Natural killer cell (primary cell): ENCODE measurements around the gene C16orf74. TPM values are rescaled to one million over a fixed set of nuclear protein-coding genes. Genes with fewer than 3 reads are reported as not detected.

Experiments used
- ATAC-seq, 3 donors: fragments of 150-1000 bp in 2 of 3; fragments of 200-7000 bp in 1 of 3; cut with Tn5 transposase; 1 replicate in 1 of 3; 2 replicates in 2 of 3; pipeline ENCODE4 v1.10.0; 2021; ENCODE audit warnings: mild to moderate bottlenecking in 2 of 3, moderate library complexity in 2 of 3
- DNase-seq, 2 donors: peaks; one replicate each; pipeline versions ENCODE4 v3.0.0 to v3.0.0-alpha.2; 2013 to 2021; ENCODE audit warnings: mixed read lengths in 1 of 2
- H3K27ac ChIP-seq: one replicate; pipeline ENCODE4 v1.5.1; 2013; ENCODE audit warnings: mild to moderate bottlenecking, low read length
- H3K27me3 ChIP-seq: one replicate; pipeline ENCODE4 v1.6.1; 2013; ENCODE audit warnings: low read length; ENCODE audit not compliant: control insufficient read depth, insufficient read depth
- H3K36me3 ChIP-seq: one replicate; pipeline ENCODE4 v1.6.1; 2013; ENCODE audit warnings: low read length; ENCODE audit not compliant: control insufficient read depth, insufficient read depth
- H3K4me1 ChIP-seq: one replicate; pipeline ENCODE4 v1.6.1; 2013; ENCODE audit warnings: low read length; ENCODE audit not compliant: control insufficient read depth, insufficient read depth
- H3K4me3 ChIP-seq: one replicate; pipeline ENCODE4 v1.5.1; 2013; ENCODE audit warnings: low read length
- H3K9me3 ChIP-seq: one replicate; pipeline ENCODE4 v1.6.1; 2013; ENCODE audit warnings: low read length; ENCODE audit not compliant: control insufficient read depth, insufficient read depth
- H3K27ac Mint-ChIP-seq, 2 donors: one replicate each; pipeline ENCODE4 v1.8.0; 2022; ENCODE audit warnings: mild to moderate bottlenecking in 2 of 2, mixed read lengths in 2 of 2, moderate library complexity in 1 of 2
- H3K27me3 Mint-ChIP-seq, 2 donors: one replicate each; pipeline ENCODE4 v1.8.0; 2022; ENCODE audit warnings: low read depth in 2 of 2, mixed read lengths in 2 of 2
- H3K36me3 Mint-ChIP-seq: one replicate; pipeline ENCODE4 v1.8.0; 2022; ENCODE audit warnings: mixed read lengths
- H3K4me1 Mint-ChIP-seq, 2 donors: one replicate each; pipeline ENCODE4 v1.8.0; 2022; ENCODE audit warnings: mixed read lengths in 2 of 2
- H3K4me3 Mint-ChIP-seq: one replicate; pipeline ENCODE4 v1.8.0; 2022; ENCODE audit warnings: mild to moderate bottlenecking, moderate library complexity, mixed read lengths
- H3K9me3 Mint-ChIP-seq, 2 donors: one replicate each; pipeline ENCODE4 v1.8.0; 2022; ENCODE audit warnings: mixed read lengths in 2 of 2
- CTCF ChIP-seq: fragments of 200-600 bp; IDR thresholded peaks from one replicate; pipeline ENCODE4 v1.8.0; 2022; ENCODE audit warnings: antibody characterized with exemption
- WGBS: methylation state at CpG from one replicate; pipeline ENCODE4 v1.1.7; 2013; ENCODE audit warnings: missing lambda C conversion rate; ENCODE audit not compliant: insufficient coverage; 5-methylcytosine and 5-hydroxymethylcytosine counted together
- intact Hi-C: fragments of 100-400 bp; cut with micrococcal nuclease; formaldehyde crosslinking; loops from one replicate; pipeline ENCODE4 v1.14.2; 2022
- total RNA-seq, 4 donors: library from RNA; stranded (reverse); fragments of 120-200 nt in 1 of 4; gene quantifications; one replicate each; pipeline versions ENCODE4 v1.2.3 to v1.2.4, GENCODE V29; 2013 to 2022

C16orf74 gene
- total RNA-seq, 3 donors from 2014 or later (not counting 1 experiment from before 2014, with no cell fraction given): 0.71 to 2.2 (median 1.8) TPM

DNA sequence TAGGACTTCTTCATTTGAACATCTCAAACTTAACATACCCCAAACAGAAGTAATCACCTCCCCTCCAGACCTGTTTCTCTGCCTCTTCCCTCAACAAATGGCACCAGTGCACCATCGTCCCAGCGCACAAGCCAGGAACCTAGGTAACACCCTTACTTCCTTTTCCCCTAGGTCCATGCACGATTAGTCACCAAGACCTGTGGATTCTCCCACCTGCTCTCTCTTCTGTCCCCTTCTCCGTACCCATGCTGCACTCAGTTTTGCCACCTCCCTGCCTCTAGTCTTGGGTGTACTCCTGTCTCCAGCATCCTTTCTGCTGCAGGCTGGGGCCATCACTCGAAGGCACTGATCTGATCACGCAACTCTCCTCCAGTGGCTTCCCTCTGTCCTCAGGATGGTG lies 45.3 kb upstream of the C16orf74 start:
- peaks cover 30% of the 10 kb centered on the region for H3K36me3 ChIP-seq
- H3K4me3 Mint-ChIP-seq: no peak overlapping the region

DNA sequence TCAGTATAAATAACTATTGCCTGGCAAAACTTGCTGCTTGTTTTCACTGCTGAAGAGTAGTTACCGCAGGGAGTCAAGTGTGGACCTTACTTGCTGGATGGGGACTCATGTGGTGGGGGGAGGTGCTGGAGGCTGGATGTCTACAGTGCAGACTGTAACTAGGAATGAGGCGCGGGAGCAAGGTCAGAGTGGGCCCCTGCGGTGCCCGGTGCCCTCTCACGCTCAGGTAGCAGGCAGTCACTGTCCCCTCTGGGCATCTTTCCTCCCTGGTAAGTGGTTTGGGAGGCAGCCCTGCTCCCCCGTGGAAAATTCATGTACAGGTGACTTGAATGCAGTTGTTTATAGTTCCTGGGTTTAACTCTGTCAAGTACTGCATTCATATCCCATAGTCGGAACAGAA lies 43.8 kb upstream of the C16orf74 start:
- Mint-ChIP-seq H3K27ac (no peak overlapping the region), H3K4me3 (no peak overlapping the region), H3K4me1 (peaks cover 42 to 46% of the 10 kb centered on the region in 2 donors), H3K9me3 (no peaks in the 10 kb centered on the region), H3K27me3 (no peaks in the 10 kb centered on the region), H3K36me3 (no peaks in the 10 kb centered on the region)
- TF ChIP-seq CTCF: no peak
- Histone ChIP-seq H3K36me3 (peaks cover 30% of the 10 kb centered on the region), H3K9me3 (no peaks in the 10 kb centered on the region), H3K4me3 (no peak overlapping the region), H3K27ac (no peak overlapping the region), H3K4me1 (peaks cover 10% of the 10 kb centered on the region), H3K27me3 (no peaks in the 10 kb centered on the region)
- DNase-seq (no peak), ATAC-seq (no peak)
- WGBS: 93% methylated on average over 8 of the region's 8 CpGs
- intact Hi-C loops: no loop called here

More for the DNA sequence above, 45.3 kb upstream of the C16orf74 start:
- ATAC-seq: no peak
- DNase-seq: no peak
- Mint-ChIP-seq H3K4me1 (peaks cover 41 to 59% of the 10 kb centered on the region in 2 donors), H3K36me3 (no peaks in the 10 kb centered on the region), H3K27ac (peak overlapping the region in 1 of 2 donors; percentile 52), H3K9me3 (no peaks in the 10 kb centered on the region), H3K27me3 (no peaks in the 10 kb centered on the region)
- Histone ChIP-seq H3K27ac (no peak overlapping the region), H3K27me3 (no peaks in the 10 kb centered on the region), H3K4me1 (peaks cover 20% of the 10 kb centered on the region), H3K4me3 (no peak overlapping the region), H3K9me3 (no peaks in the 10 kb centered on the region)
- intact Hi-C loops: no loop called here
- TF ChIP-seq CTCF: no peak
- 96% methylated on average over 6 of the region's 6 CpGs for WGBS

GRCh38 chr16:85793662-85794298 lies 42.9 kb upstream of the C16orf74 start:
- no peak for DNase-seq
- H3K27ac ChIP-seq: no peak overlapping the region
- Mint-ChIP-seq H3K4me1 (peaks cover 42 to 43% of the 10 kb centered on the region in 2 donors), H3K27ac (peak overlapping the region in 1 of 2 donors; percentile 40), H3K4me3 (no peak overlapping the region), H3K27me3 (no peaks in the 10 kb centered on the region), H3K9me3 (no peaks in the 10 kb centered on the region), H3K36me3 (no peaks in the 10 kb centered on the region)
- H3K27me3 ChIP-seq: no peaks in the 10 kb centered on the region
- ATAC-seq: no peak
- no peak overlapping the region for H3K4me3 ChIP-seq
- no peaks in the 10 kb centered on the region for H3K9me3 ChIP-seq
- WGBS: 100% methylated on average over 3 of the region's 5 CpGs
- intact Hi-C loops: no loop called here
- no peak for TF ChIP-seq CTCF
- peaks cover 32% of the 10 kb centered on the region for H3K36me3 ChIP-seq
- peaks cover 7% of the 10 kb centered on the region for H3K4me1 ChIP-seq

DNA sequence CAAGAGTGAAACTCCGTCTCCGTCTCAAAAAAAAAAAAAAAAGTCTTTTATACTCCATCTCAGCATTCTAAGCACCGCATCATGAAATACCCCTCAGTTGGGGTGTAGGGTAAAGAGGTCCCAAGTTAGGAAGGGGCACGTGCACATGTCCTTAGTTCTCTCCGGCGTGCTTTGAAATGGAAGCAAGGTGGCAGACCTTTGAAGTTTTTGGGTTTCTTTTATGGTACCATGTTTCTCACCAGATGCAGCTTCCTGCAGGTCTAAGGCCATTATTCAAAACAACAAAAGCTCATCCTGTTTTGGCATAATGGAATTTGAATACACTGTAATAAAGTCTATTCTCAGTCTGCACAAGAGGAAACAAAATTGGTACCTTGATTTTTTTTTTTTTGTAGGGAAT lies 38.9 kb upstream of the C16orf74 start:
- Mint-ChIP-seq H3K27ac (no peak overlapping the region), H3K9me3 (no peaks in the 10 kb centered on the region), H3K4me3 (no peak overlapping the region), H3K4me1 (peaks cover 28 to 40% of the 10 kb centered on the region in 2 donors), H3K27me3 (no peaks in the 10 kb centered on the region), H3K36me3 (no peaks in the 10 kb centered on the region)
- TF ChIP-seq CTCF: no peak
- no peaks in the 10 kb centered on the region for H3K4me1 ChIP-seq
- H3K9me3 ChIP-seq: no peaks in the 10 kb centered on the region
- no peak overlapping the region for H3K4me3 ChIP-seq
- intact Hi-C loops: no loop called here
- DNase-seq (peak in 1 of 2 donors; percentile 37), ATAC-seq (no peak)
- H3K27me3 ChIP-seq: no peaks in the 10 kb centered on the region
- H3K27ac ChIP-seq: no peak overlapping the region
- WGBS: 91% methylated on average over 6 of the region's 6 CpGs
- H3K36me3 ChIP-seq: peaks cover 46% of the 10 kb centered on the region
